ENCODE results near the gene FAF1. TPM values are rescaled to one million over a fixed set of nuclear protein-coding genes. Genes with fewer than 3 reads are reported as not detected.

FAF1 gene
- total and polyA plus RNA-seq, 2 donors (not counting 3 experiments of a cell fraction or from before 2014, with no cell fraction given), result 9.0 to 57.6 TPM

- Histone ChIP-seq H3K27ac (ENCODE audit: insufficient read depth, low read depth, low read length) (no peak overlapping the region), H3K27me3 (ENCODE audit: control insufficient read depth in 2 of 2, insufficient read depth in 2 of 2, low read length in 2 of 2) (no peaks in the 10 kb centered on the region), H3K79me2 (ENCODE audit: control insufficient read depth, insufficient read depth, low read length) (no peaks in the 10 kb centered on the region), H4K20me1 (replicated peaks; ENCODE audit: control insufficient read depth, extremely low read depth, insufficient read depth, low read length) (no peaks in the 10 kb centered on the region), H3K36me3 (ENCODE audit: control insufficient read depth in 2 of 2, extremely low read depth in 1 of 2, insufficient read depth in 2 of 2, low read length in 2 of 2) (peaks cover 0 to 2% of the 10 kb centered on the region in 2 experiments), H3K9me3 (replicated peaks; ENCODE audit: control insufficient read depth, insufficient read depth, low read length) (no peaks in the 10 kb centered on the region), H3K4me1 (ENCODE audit: control insufficient read depth, extremely low read depth, insufficient read depth, low read length) (no peaks in the 10 kb centered on the region), H2AFZ (ENCODE audit: low read depth, low read length) (no peak overlapping the region), H3K4me2 (ENCODE audit: insufficient read depth, low read length) (no peak overlapping the region), H3K9me1 (replicated peaks; ENCODE audit: control insufficient read depth, extremely low read depth, insufficient read depth, low read length) (no peaks in the 10 kb centered on the region), H3K4me3 (replicated peaks in 1 of 3; ENCODE audit: insufficient read depth in 1 of 3, low read depth in 1 of 3, low read length in 3 of 3) (no peak overlapping the region), H3K9ac (replicated peaks; ENCODE audit: extremely low read depth, insufficient read depth, low read length) (no peak overlapping the region)
- no peak for TF ChIP-seq GATA2 (IDR thresholded peaks at IDR 0.05; ENCODE audit: insufficient read depth, insufficient read length, low read depth, low read length)
- TF ChIP-seq EZH2 (IDR thresholded peaks at IDR 0.05; ENCODE audit: borderline replicate concordance, low read depth, low read length, severe bottlenecking), result no peak
- no peak for TF ChIP-seq FOS (IDR thresholded peaks at IDR 0.05; ENCODE audit: borderline replicate concordance, insufficient read depth, low read length)
- no peak for TF ChIP-seq JUN (IDR thresholded peaks at IDR 0.05; ENCODE audit: borderline replicate concordance, insufficient read depth, insufficient read length, low read depth)
- TF ChIP-seq POLR2AphosphoS5 (IDR thresholded peaks at IDR 0.05; ENCODE audit: insufficient read depth, low read depth, low read length), result no peak
- no peak for TF ChIP-seq MAX (IDR thresholded peaks at IDR 0.05; ENCODE audit: insufficient read depth, insufficient read length)
- no peak for TF ChIP-seq MYC (IDR thresholded peaks at IDR 0.05; ENCODE audit: low read depth, low read length)
- no peak for TF ChIP-seq POLR2A (IDR thresholded peaks at IDR 0.05; ENCODE audit: low read depth, low read length)
- TF ChIP-seq, protein P1, sequence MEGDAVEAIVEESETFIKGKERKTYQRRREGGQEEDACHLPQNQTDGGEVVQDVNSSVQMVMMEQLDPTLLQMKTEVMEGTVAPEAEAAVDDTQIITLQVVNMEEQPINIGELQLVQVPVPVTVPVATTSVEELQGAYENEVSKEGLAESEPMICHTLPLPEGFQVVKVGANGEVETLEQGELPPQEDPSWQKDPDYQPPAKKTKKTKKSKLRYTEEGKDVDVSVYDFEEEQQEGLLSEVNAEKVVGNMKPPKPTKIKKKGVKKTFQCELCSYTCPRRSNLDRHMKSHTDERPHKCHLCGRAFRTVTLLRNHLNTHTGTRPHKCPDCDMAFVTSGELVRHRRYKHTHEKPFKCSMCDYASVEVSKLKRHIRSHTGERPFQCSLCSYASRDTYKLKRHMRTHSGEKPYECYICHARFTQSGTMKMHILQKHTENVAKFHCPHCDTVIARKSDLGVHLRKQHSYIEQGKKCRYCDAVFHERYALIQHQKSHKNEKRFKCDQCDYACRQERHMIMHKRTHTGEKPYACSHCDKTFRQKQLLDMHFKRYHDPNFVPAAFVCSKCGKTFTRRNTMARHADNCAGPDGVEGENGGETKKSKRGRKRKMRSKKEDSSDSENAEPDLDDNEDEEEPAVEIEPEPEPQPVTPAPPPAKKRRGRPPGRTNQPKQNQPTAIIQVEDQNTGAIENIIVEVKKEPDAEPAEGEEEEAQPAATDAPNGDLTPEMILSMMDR (IDR thresholded peaks at IDR 0.05; ENCODE audit: extremely low read depth in 1 of 2, insufficient read depth in 1 of 2, low read depth in 1 of 2, low read length in 2 of 2), result no peak
- dilution Hi-C loops (cut with MboI; ENCODE audit: extremely low pct_ligation_motif_present, low sequenced_read_pairs), result no loop called here
- no peak for FAIRE-seq
- no TSS peak for BruUV-seq (replicated peaks)
- no peak for DNase-seq (ENCODE audit: low read depth, low spot score)
- intact Hi-C loops (cut with micrococcal nuclease), result no loop called here
- ChIA-PET CTCF (interaction anchor here (1.3 kb wide), 1 partner anchor 408 kb away, joined by 3 read pairs; no protein-coding TSS in a partner anchor), POLR2A (no interaction called here)
These were observed 179.3 kb downstream of the FAF1 start for GRCh38 chr1:50780797-50781196.
